ENCODE data around the gene TMEM145. TPM values are rescaled to one million over a fixed set of nuclear protein-coding genes. Genes with fewer than 3 reads are reported as not detected.
A peak's percentile ranks its signal among the peaks of the same experiment; 100 is the strongest.

TMEM145 gene
- total and polyA plus RNA-seq, 9 of the 15 experiments (the other 6 are each of a cell fraction or from before 2014, with no cell fraction given), result 0.80 to 5.5 (median 1.9) TPM; not detected in 3

GRCh38 chr19:42367929-42368328 is 54.8 kb downstream of the TMEM145 start:
- H3K4me1 ChIP-seq (replicated peaks in 1 of 2; ENCODE audit: control insufficient read depth in 2 of 2, insufficient read depth in 2 of 2, low read length in 2 of 2), result peaks cover 0 to 27% of the 10 kb centered on the region in 2 experiments; a peak in 2 of 5 replicates
- no peaks in the 10 kb centered on the region for H3K27me3 ChIP-seq (ENCODE audit: control insufficient read depth in 2 of 2, insufficient read depth in 2 of 2, low read length in 2 of 2)
- H3K27ac ChIP-seq (ENCODE audit: extremely low read depth, low read depth, low read length), result no peak overlapping the region
- BruUV-seq (replicated peaks), result no TSS peak
- intact Hi-C loops (cut with micrococcal nuclease) (no loop called here), in situ Hi-C loops (cut with MboI) (no loop called here)
- DNase-seq (ENCODE audit: extremely low read depth in 1 of 4, low spot score in 3 of 4) (no peak), FAIRE-seq (no peak), ATAC-seq (no peak)
- H3K4me3 ChIP-seq, result no peak overlapping the region
- no peak overlapping the region for H3K4me2 ChIP-seq (ENCODE audit: insufficient read depth, low read length)
- H3K79me2 ChIP-seq (ENCODE audit: control insufficient read depth, insufficient read depth, low read length), result no peaks in the 10 kb centered on the region
- POLR2A ChIA-PET, result interaction anchor here (0.6 to 0.7 kb wide), 3 partner anchors 21 to 1563 kb away, joined by 3 read pairs; no protein-coding TSS in a partner anchor
- no peaks in the 10 kb centered on the region for H3K9me1 ChIP-seq (ENCODE audit: control insufficient read depth, insufficient read depth, low read length)
- CTCF ChIA-PET (ENCODE audit: low intra/inter-chr PET ratio), result no interaction called here
- H4K20me1 ChIP-seq (replicated peaks; ENCODE audit: control insufficient read depth, insufficient read depth, low read length), result no peaks in the 10 kb centered on the region
- H3K36me3 ChIP-seq (ENCODE audit: control insufficient read depth, insufficient read depth, low read length), result peaks cover 6% of the 10 kb centered on the region; the same call in 2 of the 3 replicates
- no peak overlapping the region for H3K9ac ChIP-seq (ENCODE audit: insufficient read depth in 1 of 2, low read depth in 2 of 2, low read length in 2 of 2)
- H3K9me3 ChIP-seq (replicated peaks; ENCODE audit: control insufficient read depth, insufficient read depth, low read depth, low read length), result peaks cover 2% of the 10 kb centered on the region; the same call in 1 of the 2 replicates
- H2AFZ ChIP-seq (ENCODE audit: low read depth, low read length), result no peak overlapping the region
- WGBS (ENCODE audit: insufficient coverage, low coverage, missing lambda C conversion rate), result 30% methylated on average over 4 of the region's 4 CpGs
- no peak for TF ChIP-seq HSF4 (CRISPR knock-in tag; IDR thresholded peaks at IDR 0.05; ENCODE audit: borderline replicate concordance)
- no peak for TF ChIP-seq CHD4 (IDR thresholded peaks at IDR 0.05; ENCODE audit: insufficient read depth, insufficient replicate concordance, low read depth, low read length, poor library complexity, severe bottlenecking)

- CTCF ChIA-PET (ENCODE audit: low intra/inter-chr PET ratio), result no interaction called here
- H3K9ac ChIP-seq (ENCODE audit: insufficient read depth in 1 of 2, low read depth in 2 of 2, low read length in 2 of 2), result no peak overlapping the region
- 0 out of 2 replicates have a peak, but pooled peaks cover 2% of the 10 kb centered on the region for H3K9me3 ChIP-seq (replicated peaks; ENCODE audit: control insufficient read depth, insufficient read depth, low read depth, low read length)
- POLR2A ChIA-PET, result interaction anchor here (0.7 kb wide), 1 partner anchor 201 kb away, joined by 3 read pairs; no protein-coding TSS in a partner anchor
- in situ Hi-C loops (cut with MboI), result no loop called here
- H4K20me1 ChIP-seq (replicated peaks; ENCODE audit: control insufficient read depth, insufficient read depth, low read length), result no peaks in the 10 kb centered on the region
- no peak for TF ChIP-seq PPARD (CRISPR knock-in tag; IDR thresholded peaks at IDR 0.05)
- TF ChIP-seq POLR2G (IDR thresholded peaks at IDR 0.05; ENCODE audit: low read depth, low read length), result 0 out of 2 replicates have a peak, but pooled peaks have one; percentile 29
- H3K79me2 ChIP-seq (ENCODE audit: control insufficient read depth, insufficient read depth, low read length), result no peaks in the 10 kb centered on the region
- no TSS peak for BruUV-seq (replicated peaks)
- peaks cover 0 to 27% of the 10 kb centered on the region in 2 experiments; a peak in 2 of 5 replicates for H3K4me1 ChIP-seq (replicated peaks in 1 of 2; ENCODE audit: control insufficient read depth in 2 of 2, insufficient read depth in 2 of 2, low read length in 2 of 2)
- no peaks in the 10 kb centered on the region for H3K9me1 ChIP-seq (ENCODE audit: control insufficient read depth, insufficient read depth, low read length)
- FAIRE-seq (no peak), DNase-seq (ENCODE audit: extremely low read depth in 1 of 4, low spot score in 3 of 4) (no peak), ATAC-seq (no peak)
- peaks cover 6% of the 10 kb centered on the region; the same call in 2 of the 3 replicates for H3K36me3 ChIP-seq (ENCODE audit: control insufficient read depth, insufficient read depth, low read length)
- no peaks in the 10 kb centered on the region for H3K27me3 ChIP-seq (ENCODE audit: control insufficient read depth in 2 of 2, insufficient read depth in 2 of 2, low read length in 2 of 2)
- no peak overlapping the region for H3K4me3 ChIP-seq
- intact Hi-C loops (cut with micrococcal nuclease), result no loop called here
- 81% methylated on average over 10 of the region's 11 CpGs for WGBS (ENCODE audit: insufficient coverage, low coverage, missing lambda C conversion rate)
- no peak overlapping the region for H3K27ac ChIP-seq (ENCODE audit: extremely low read depth, low read depth, low read length)
- no peak overlapping the region for H2AFZ ChIP-seq (ENCODE audit: low read depth, low read length)
- no peak overlapping the region for H3K4me2 ChIP-seq (ENCODE audit: insufficient read depth, low read length)
Observed at GRCh38 chr19:42368360-42368759, 55.3 kb downstream of the TMEM145 start.

Data from K562 (cell line).